Fibroblast of the aortic adventitia (primary cell): ENCODE data around the gene ATP6V0C. TPM values are rescaled to one million over a fixed set of nuclear protein-coding genes. Genes with fewer than 3 reads are reported as not detected.

Source experiments
- DNase-seq: peaks from one replicate; pipeline ENCODE4 v3.0.0-alpha.2; 2010; ENCODE audit warnings: low read depth
- H3K4me3 ChIP-seq: 2 replicates; pipeline ENCODE4 v1.5.1; 2011; ENCODE audit warnings: low read depth, mild to moderate bottlenecking, control low read depth, low read length, moderate library complexity
- total RNA-seq: library from RNA; depleted of rRNA; stranded (reverse); fragments of >200 nt; gene quantifications from 2 replicates; pipeline ENCODE4 v1.2.3, GENCODE V29; 2012; ENCODE audit warnings: low replicate concordance
- TF ChIP-seq, protein P1 (sequence below): IDR thresholded peaks from 2 replicates; pipeline ENCODE4 v1.5.1; 2011; ENCODE audit warnings: mild to moderate bottlenecking, low read length, control low read depth, inconsistent platforms; ENCODE audit not compliant: insufficient read depth

Gene ATP6V0C
- total RNA-seq, 1 donor, result 48.9 TPM

DNA sequence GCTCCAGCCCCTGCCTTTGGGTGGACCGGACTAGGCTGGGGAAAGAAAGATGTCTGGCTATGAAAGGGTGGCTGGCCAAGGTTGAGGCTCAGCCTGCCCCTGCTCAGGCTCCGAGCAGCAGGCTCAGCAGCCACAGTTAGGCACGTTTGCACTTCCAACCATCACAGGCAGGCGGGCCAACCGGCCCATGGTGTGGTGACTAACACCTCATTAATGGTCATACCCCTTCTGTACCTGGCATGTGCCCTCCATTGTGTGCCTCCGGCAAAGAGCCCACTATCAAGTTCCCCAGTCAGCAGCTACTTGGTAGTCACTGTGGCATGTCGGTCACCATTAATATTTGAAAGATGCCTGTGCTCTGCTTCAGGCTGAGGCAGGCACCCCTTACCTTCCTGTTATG is 32.1 kb upstream of the ATP6V0C start:
- H3K4me3 ChIP-seq, result no peak overlapping the region
- TF ChIP-seq, protein P1, sequence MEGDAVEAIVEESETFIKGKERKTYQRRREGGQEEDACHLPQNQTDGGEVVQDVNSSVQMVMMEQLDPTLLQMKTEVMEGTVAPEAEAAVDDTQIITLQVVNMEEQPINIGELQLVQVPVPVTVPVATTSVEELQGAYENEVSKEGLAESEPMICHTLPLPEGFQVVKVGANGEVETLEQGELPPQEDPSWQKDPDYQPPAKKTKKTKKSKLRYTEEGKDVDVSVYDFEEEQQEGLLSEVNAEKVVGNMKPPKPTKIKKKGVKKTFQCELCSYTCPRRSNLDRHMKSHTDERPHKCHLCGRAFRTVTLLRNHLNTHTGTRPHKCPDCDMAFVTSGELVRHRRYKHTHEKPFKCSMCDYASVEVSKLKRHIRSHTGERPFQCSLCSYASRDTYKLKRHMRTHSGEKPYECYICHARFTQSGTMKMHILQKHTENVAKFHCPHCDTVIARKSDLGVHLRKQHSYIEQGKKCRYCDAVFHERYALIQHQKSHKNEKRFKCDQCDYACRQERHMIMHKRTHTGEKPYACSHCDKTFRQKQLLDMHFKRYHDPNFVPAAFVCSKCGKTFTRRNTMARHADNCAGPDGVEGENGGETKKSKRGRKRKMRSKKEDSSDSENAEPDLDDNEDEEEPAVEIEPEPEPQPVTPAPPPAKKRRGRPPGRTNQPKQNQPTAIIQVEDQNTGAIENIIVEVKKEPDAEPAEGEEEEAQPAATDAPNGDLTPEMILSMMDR, result no peak
- no peak for DNase-seq

DNA sequence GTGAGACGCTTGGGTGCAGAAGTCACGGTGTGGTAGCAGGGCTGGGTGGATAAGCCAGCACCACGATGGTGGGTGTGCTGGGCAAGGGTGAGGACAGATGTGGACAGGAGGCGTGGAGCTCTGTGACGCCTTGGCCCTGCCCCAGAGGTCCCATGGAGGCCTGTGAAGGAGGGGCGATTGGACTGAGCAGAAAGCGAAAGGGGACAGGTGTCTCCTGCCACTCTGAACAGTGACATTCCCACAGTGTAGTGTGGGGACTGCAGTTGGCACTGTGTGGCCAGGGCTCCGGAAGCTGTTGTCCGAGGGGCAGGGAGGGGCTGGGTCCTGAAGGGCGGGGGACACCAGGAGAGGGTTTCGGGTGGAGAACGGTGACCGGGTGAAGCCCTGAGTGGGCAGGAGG is 31.5 kb upstream of the ATP6V0C start:
- TF ChIP-seq, protein P1, result no peak
- peak overlapping the region; percentile 56 for H3K4me3 ChIP-seq

DNA sequence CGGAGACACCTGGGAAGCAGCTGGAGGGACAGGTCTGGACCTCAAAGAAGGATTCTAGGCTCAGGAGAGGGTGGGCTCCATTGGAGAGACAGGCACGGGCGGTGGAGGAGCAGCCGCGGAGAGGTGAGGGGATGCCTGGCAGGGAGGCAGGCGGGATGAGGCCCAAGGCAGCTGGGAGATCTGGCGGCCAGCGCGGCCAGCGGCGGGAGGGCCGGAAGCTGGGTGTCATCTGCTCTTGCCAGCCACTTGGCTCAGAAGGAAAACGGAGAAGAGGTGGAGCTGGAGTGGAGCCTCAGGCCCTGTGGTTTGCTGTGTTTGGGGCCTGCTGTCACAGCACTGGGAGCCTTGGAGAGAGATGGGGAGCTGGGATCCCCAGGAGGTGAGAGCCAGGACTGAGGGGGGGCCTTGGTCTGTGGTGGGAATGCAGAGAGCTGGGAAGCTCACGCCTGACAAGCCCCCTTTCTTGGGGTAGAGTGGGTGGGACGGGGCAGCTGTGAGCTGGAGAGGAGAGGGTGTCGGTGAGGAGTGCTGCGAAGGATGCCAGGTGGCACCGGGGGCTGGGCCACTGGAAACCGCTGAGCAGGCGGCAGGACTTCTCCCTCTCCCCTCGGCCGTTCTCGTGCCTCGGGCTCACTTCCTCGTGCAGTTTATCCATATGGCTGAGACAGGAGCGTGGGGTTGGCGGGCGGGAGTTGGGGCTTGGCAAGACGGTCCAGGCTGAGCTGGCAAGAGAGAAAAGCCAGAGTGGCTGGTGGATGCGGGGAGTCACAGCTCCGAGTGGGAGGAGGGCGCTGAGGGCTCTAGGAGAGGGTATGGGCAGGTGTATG is 30.8 kb upstream of the ATP6V0C start:
- TF ChIP-seq, protein P1, result no peak
- DNase-seq, result peak; percentile 64
- peak overlapping the region; percentile 56 for H3K4me3 ChIP-seq

More for the DNA sequence above, 31.5 kb upstream of the ATP6V0C start:
- no peak for DNase-seq

DNA sequence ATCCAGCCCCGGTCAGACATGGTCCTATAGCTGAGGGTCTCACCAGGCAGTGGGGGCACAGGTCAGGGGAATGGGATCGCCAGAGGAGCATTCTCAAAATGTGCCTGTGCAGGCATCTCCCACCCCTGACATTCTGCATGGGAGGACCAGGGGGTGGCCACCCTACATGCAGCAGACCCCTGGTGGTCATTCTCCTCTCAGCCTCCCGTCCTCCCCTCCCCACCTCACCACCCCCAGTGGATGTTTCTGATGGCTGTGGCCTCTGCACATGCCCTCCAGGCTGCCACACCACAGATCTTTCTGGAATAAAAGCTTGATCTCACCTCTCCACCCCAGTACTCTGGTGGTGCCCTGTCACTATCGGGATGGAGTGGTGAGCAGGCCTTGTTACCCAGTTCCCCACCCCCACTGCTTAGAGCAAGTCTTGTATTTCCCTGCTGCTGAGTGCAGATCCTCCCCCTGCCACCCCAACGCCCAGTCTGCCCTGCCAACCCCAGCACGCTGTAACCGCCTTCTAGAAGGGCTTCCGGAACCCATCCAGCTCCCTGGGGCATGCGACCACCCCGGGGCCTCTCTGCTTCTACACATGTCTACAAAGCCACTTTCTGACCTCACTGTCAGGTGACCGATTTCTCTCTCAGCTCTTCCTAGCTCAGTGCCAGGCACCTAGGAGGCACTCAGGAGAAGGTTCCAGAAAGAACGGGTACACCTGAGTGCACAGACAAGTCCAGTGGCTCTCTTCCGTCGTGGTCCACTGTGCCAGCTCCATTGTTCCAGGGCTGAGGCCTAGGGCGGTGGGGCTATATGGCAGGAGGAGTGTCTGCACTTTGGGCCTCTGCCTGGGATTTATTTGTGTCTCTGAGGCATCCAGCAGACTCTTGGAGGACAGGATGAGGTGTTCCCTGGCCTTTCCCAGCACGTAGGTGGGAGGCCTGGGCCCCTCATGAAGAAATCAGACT is 29.5 kb upstream of the ATP6V0C start:
- TF ChIP-seq, protein P1, result no peak
- no peak overlapping the region for H3K4me3 ChIP-seq
- DNase-seq, result no peak

DNA sequence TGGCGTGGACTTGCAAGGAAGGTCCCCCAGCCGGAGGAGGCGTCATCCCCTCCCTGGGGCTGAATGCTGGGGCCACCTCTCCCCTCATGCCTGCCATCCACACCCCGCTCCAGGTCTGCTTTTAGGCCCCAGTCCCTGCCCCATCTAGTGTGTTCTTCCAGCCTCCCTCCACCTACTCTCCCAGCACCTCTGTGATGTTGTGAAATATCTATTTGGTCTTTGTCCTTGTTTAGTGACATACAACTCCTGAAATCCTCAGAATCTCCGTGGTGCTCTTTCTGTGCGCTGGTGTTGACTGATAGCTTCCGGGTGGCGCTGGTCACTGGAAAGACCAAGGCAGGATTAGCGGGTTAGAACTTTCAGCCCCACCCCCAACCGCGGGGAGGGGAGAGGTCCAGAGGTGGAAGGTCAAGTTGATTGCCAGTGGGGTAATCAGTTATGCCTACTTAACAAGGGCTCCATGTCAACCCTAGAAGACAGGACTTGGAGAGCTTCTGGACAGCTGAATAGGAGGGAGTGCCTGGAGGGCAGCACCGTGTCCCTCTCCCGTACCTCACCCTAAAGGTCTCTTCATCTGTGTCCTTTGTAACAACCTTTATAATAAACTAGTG is 28.7 kb upstream of the ATP6V0C start:
- no peak overlapping the region for H3K4me3 ChIP-seq
- TF ChIP-seq, protein P1, result no peak
- DNase-seq, result no peak

DNA sequence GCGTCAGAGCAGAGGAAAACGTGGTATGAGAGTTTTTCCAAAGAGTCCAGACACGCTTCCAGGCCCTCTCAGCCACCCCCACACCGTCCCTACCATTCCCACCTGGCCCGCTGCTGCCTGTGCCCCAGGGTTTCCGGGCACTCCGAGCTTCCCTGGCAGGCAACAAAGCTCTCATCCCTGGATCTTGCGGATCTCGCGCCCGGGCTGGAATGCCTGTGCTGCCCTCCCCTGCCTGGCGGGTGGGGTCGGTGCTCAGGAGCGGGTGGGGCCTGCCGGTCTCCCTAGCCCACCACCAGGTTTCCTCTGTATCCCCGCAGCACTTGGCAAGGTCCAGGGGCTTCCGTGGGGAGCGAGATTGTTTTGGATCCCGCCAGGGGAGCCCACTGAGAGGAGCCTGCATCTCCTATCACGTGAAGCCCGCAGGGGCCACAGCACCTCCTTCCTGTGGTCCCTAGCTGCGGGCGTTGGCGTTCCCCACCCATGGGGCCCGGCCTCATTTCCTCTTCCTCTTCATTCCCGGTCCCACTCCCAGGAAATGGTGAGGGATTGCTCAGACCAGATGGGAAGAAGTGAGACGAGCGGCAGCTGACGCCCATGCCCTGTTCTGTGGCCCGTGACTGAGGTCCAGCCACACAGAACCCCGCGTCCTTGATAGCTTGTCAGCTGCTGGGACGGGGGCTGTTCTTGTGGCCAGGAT is 27.8 kb upstream of the ATP6V0C start:
- TF ChIP-seq, protein P1, result no peak
- no peak for DNase-seq
- no peak overlapping the region for H3K4me3 ChIP-seq
